ENCODE results near the gene SEL1L.
"Not testable (repeated sequence)": the region's sequence is repeated elsewhere in the genome, so short reads cannot be mapped to it uniquely, and the experiment has no call there.

The SEL1L gene

GRCh38 chr14:81476816-81477215, 56.8 kb downstream of the SEL1L start:
- in situ Hi-C loops (cut with HindIII; ENCODE audit: low sequenced_read_pairs), result no loop called here

- in situ Hi-C loops (cut with HindIII; ENCODE audit: low sequenced_read_pairs), result no loop called here
These were observed 58.8 kb downstream of the SEL1L start for GRCh38 chr14:81474685-81475324.

GRCh38 chr14:81474148-81474492, 59.5 kb downstream of the SEL1L start:
- in situ Hi-C loops (cut with HindIII; ENCODE audit: low sequenced_read_pairs), result no loop called here

- in situ Hi-C loops (cut with HindIII; ENCODE audit: low sequenced_read_pairs), result no loop called here
These were observed 60.1 kb downstream of the SEL1L start for GRCh38 chr14:81473456-81474147.

- in situ Hi-C loops (cut with HindIII; ENCODE audit: low sequenced_read_pairs), result no loop called here
These were observed 61.4 kb downstream of the SEL1L start for GRCh38 chr14:81472096-81472800.

GRCh38 chr14:81471062-81471461, 62.6 kb downstream of the SEL1L start:
- in situ Hi-C loops (cut with HindIII; ENCODE audit: low sequenced_read_pairs), result no loop called here

- in situ Hi-C loops (cut with HindIII; ENCODE audit: low sequenced_read_pairs), result not testable (repeated sequence)
These were observed 63.2 kb downstream of the SEL1L start for GRCh38 chr14:81470557-81470826.

- in situ Hi-C loops (cut with HindIII; ENCODE audit: low sequenced_read_pairs), result no loop called here
These were observed 66.8 kb downstream of the SEL1L start for GRCh38 chr14:81466854-81467253.

GRCh38 chr14:81465507-81466228, 68.0 kb downstream of the SEL1L start:
- in situ Hi-C loops (cut with HindIII; ENCODE audit: low sequenced_read_pairs), result no loop called here

- in situ Hi-C loops (cut with HindIII; ENCODE audit: low sequenced_read_pairs), result not testable (repeated sequence)
These were observed 68.7 kb downstream of the SEL1L start for GRCh38 chr14:81465003-81465392.

- in situ Hi-C loops (cut with HindIII; ENCODE audit: low sequenced_read_pairs), result no loop called here
These were observed 69.2 kb downstream of the SEL1L start for GRCh38 chr14:81464253-81465002.

- in situ Hi-C loops (cut with HindIII; ENCODE audit: low sequenced_read_pairs), result not testable (repeated sequence)
These were observed 71.3 kb downstream of the SEL1L start for GRCh38 chr14:81462356-81462755.

GRCh38 chr14:81459912-81460311, 73.7 kb downstream of the SEL1L start:
- in situ Hi-C loops (cut with HindIII; ENCODE audit: low sequenced_read_pairs), result no loop called here

GRCh38 chr14:81458352-81458751, 75.3 kb downstream of the SEL1L start:
- in situ Hi-C loops (cut with HindIII; ENCODE audit: low sequenced_read_pairs), result no loop called here

GRCh38 chr14:81455390-81455789, 78.3 kb downstream of the SEL1L start:
- in situ Hi-C loops (cut with HindIII; ENCODE audit: low sequenced_read_pairs), result no loop called here

GRCh38 chr14:81454572-81455218, 79.0 kb downstream of the SEL1L start:
- in situ Hi-C loops (cut with HindIII; ENCODE audit: low sequenced_read_pairs), result no loop called here

GRCh38 chr14:81453166-81453766, 80.4 kb downstream of the SEL1L start:
- in situ Hi-C loops (cut with HindIII; ENCODE audit: low sequenced_read_pairs), result no loop called here

GRCh38 chr14:81452341-81453133, 81.1 kb downstream of the SEL1L start:
- in situ Hi-C loops (cut with HindIII; ENCODE audit: low sequenced_read_pairs), result no loop called here

- in situ Hi-C loops (cut with HindIII; ENCODE audit: low sequenced_read_pairs), result no loop called here
These were observed 82.7 kb downstream of the SEL1L start for GRCh38 chr14:81450976-81451375.
